Esophagus muscularis mucosa (tissue), 4 donors: ENCODE results near the gene TXLNB. TPM values are rescaled to one million over a fixed set of nuclear protein-coding genes. Genes with fewer than 3 reads are reported as not detected.

Source experiments
- DNase-seq: peaks from one replicate; pipeline ENCODE4 v3.0.0-alpha.2; 2017; ENCODE audit errors: extremely low spot score
- H3K27ac ChIP-seq, 4 donors: fragments of 200-600 bp; sonication (generic); replicated peaks in 1 of 4; 1 replicate in 3 of 4; 2 replicates in 1 of 4; pipeline ENCODE4 v1.5.1; 2016 to 2019; ENCODE audit warnings: mild to moderate bottlenecking in 1 of 4
- H3K27me3 ChIP-seq, 4 donors: fragments of 200-600 bp; sonication (generic); one replicate each; pipeline versions ENCODE4 v1.5.1 to v1.6.0; 2016 to 2019
- H3K36me3 ChIP-seq, 4 donors: fragments of 200-600 bp; sonication (generic); one replicate each; pipeline ENCODE4 v1.5.1; 2016 to 2019
- H3K4me1 ChIP-seq, 4 donors: fragments of 200-600 bp; sonication (generic); one replicate each; pipeline ENCODE4 v1.5.1; 2016 to 2019
- H3K4me3 ChIP-seq, 4 donors: fragments of 200-600 bp; sonication (generic); 1 replicate in 2 of 4; 2 replicates in 2 of 4; pipeline ENCODE4 v1.5.1; 2016 to 2019; ENCODE audit warnings: mild to moderate bottlenecking in 4 of 4, moderate library complexity in 1 of 4
- H3K9me3 ChIP-seq, 4 donors: fragments of 200-600 bp; sonication (generic); 1 replicate in 3 of 4; 2 replicates in 1 of 4; pipeline ENCODE4 v1.5.1; 2016 to 2019
- CTCF ChIP-seq, 3 experiments: fragments of 200-600 bp in 2 of 3; fragments of 450-650 bp in 1 of 3; sonication (generic) in 2 of 3; IDR thresholded peaks; one replicate each; pipeline ENCODE4 v1.5.1; 2017 to 2019; ENCODE audit warnings: antibody characterized with exemption in 3 of 3, mild to moderate bottlenecking in 2 of 3, moderate library complexity in 1 of 3
- EP300 ChIP-seq: sonication (generic); formaldehyde crosslinking; IDR thresholded peaks from one replicate; pipeline ENCODE4 v1.6.1; 2017; ENCODE audit warnings: antibody characterized with exemption
- POLR2A ChIP-seq: fragments of 450-650 bp; IDR thresholded peaks from one replicate; pipeline ENCODE4 v1.6.1; 2017; ENCODE audit warnings: antibody characterized with exemption, moderate library complexity, mild to moderate bottlenecking, low read depth
- POLR2AphosphoS5 ChIP-seq, 2 donors: sonication (generic); formaldehyde crosslinking; IDR thresholded peaks; one replicate each; pipeline ENCODE4 v1.6.1; 2017; ENCODE audit warnings: antibody characterized with exemption in 2 of 2
- WGBS: methylation state at CpG from one replicate; pipeline ENCODE4 v1.1.5; 2018; 5-methylcytosine and 5-hydroxymethylcytosine counted together
- intact Hi-C: fragments of 100-400 bp; cut with DNase I; formaldehyde crosslinking; loops from one replicate; pipeline ENCODE4 v1.15.1; 2023
- total RNA-seq, 4 donors: library from RNA; depleted of rRNA; stranded (reverse); fragments of >200 nt; gene quantifications; one replicate each; pipeline versions ENCODE4 v1.1.0 to v1.2.1, GENCODE V29; 2016

The TXLNB gene
- total RNA-seq, 4 donors from 2014 or later = 2.1 to 5.7 (median 2.9) TPM

GRCh38 chr6:139250296-139251044 is 41.3 kb downstream of the TXLNB start:
- no peak for DNase-seq
- TF ChIP-seq CTCF (IDR thresholded peaks at IDR 0.05) (peak; percentile 45 to 73 (median 49)), POLR2AphosphoS5 (IDR thresholded peaks at IDR 0.05) (no peak)
- intact Hi-C loops = loop anchor here (5.0 kb wide), 1 partner anchor 37 kb away; no protein-coding TSS in a partner anchor
- Histone ChIP-seq H3K27ac (peak overlapping the region in 3 of 4 donors; percentile 14 to 53 (median 40)), H3K4me3 (no peak overlapping the region), H3K36me3 (peaks cover 0 to 21% (median 0%) of the 10 kb centered on the region in 4 donors), H3K27me3 (no peaks in the 10 kb centered on the region), H3K4me1 (peaks cover 18 to 23% (median 19%) of the 10 kb centered on the region in 4 donors), H3K9me3 (no peaks in the 10 kb centered on the region)
- 67% methylated on average over 3 of the region's 3 CpGs for WGBS

GRCh38 chr6:139249395-139249794 is 42.4 kb downstream of the TXLNB start:
- Histone ChIP-seq H3K9me3 (no peaks in the 10 kb centered on the region), H3K27ac (no peak overlapping the region), H3K4me1 (peaks cover 18 to 23% (median 19%) of the 10 kb centered on the region in 4 donors), H3K36me3 (peaks cover 0 to 22% (median 0%) of the 10 kb centered on the region in 4 donors), H3K27me3 (no peaks in the 10 kb centered on the region), H3K4me3 (no peak overlapping the region)
- WGBS = 75% methylated on average over 4 of the region's 4 CpGs
- DNase-seq = no peak
- TF ChIP-seq POLR2AphosphoS5 (IDR thresholded peaks at IDR 0.05) = no peak
- no peak for TF ChIP-seq EP300
- no peak for TF ChIP-seq POLR2A
- TF ChIP-seq CTCF (IDR thresholded peaks at IDR 0.05) = no peak
- intact Hi-C loops = no loop called here

GRCh38 chr6:139248911-139249310 is 42.9 kb downstream of the TXLNB start:
- Histone ChIP-seq H3K4me3 (no peak overlapping the region), H3K36me3 (peaks cover 0 to 25% (median 0%) of the 10 kb centered on the region in 4 donors), H3K4me1 (peaks cover 18 to 23% (median 19%) of the 10 kb centered on the region in 4 donors), H3K27me3 (no peaks in the 10 kb centered on the region), H3K9me3 (no peaks in the 10 kb centered on the region), H3K27ac (no peak overlapping the region)
- WGBS = 97% methylated on average over 3 of the region's 3 CpGs
- intact Hi-C loops = no loop called here
- TF ChIP-seq POLR2AphosphoS5 (IDR thresholded peaks at IDR 0.05) (no peak), CTCF (IDR thresholded peaks at IDR 0.05) (no peak), EP300 (no peak), POLR2A (no peak)
- no peak for DNase-seq

- Histone ChIP-seq H3K4me3 (no peak overlapping the region), H3K9me3 (no peaks in the 10 kb centered on the region), H3K27me3 (no peaks in the 10 kb centered on the region), H3K4me1 (peaks cover 18 to 25% (median 21%) of the 10 kb centered on the region in 4 donors), H3K36me3 (peaks cover 0 to 34% (median under 1%) of the 10 kb centered on the region in 4 donors), H3K27ac (no peak overlapping the region)
- no peak for TF ChIP-seq EP300
- TF ChIP-seq POLR2AphosphoS5 (IDR thresholded peaks at IDR 0.05) = no peak
- no peak for TF ChIP-seq CTCF (IDR thresholded peaks at IDR 0.05)
- no peak for TF ChIP-seq POLR2A
- intact Hi-C loops = no loop called here
- WGBS = 26% methylated on average over 2 of the region's 2 CpGs
- DNase-seq = no peak
Observed at GRCh38 chr6:139247618-139248017, 44.2 kb downstream of the TXLNB start.
